HUES64 (cell line): ENCODE measurements around the gene ITIH5.

Experiments used
- H3K27ac ChIP-seq: 2 replicates; pipeline ENCODE4 v1.7.0; 2013; ENCODE audit warnings: low read depth, low read length, inconsistent platforms
- H3K27me3 ChIP-seq: 2 replicates; pipeline ENCODE4 v1.6.1; 2013; ENCODE audit warnings: mild to moderate bottlenecking, low read length; ENCODE audit not compliant: insufficient read depth
- H3K36me3 ChIP-seq: 2 replicates; pipeline ENCODE4 v1.6.1; 2013; ENCODE audit warnings: mild to moderate bottlenecking, low read length; ENCODE audit not compliant: insufficient read depth
- H3K4me1 ChIP-seq: 2 replicates; pipeline ENCODE4 v1.6.1; 2013; ENCODE audit warnings: mild to moderate bottlenecking, low read length, moderate library complexity; ENCODE audit not compliant: insufficient read depth
- H3K4me3 ChIP-seq: 2 replicates; pipeline ENCODE4 v1.5.1; 2013; ENCODE audit warnings: mild to moderate bottlenecking, low read length, moderate library complexity
- H3K9ac ChIP-seq: 2 replicates; pipeline ENCODE4 v1.6.1; 2013; ENCODE audit warnings: mild to moderate bottlenecking, low read depth, low read length
- H3K9me3 ChIP-seq: 2 replicates; pipeline ENCODE4 v1.6.1; 2013; ENCODE audit warnings: low read depth, low read length; ENCODE audit not compliant: insufficient read depth
- WGBS: fragments of 150-250, 120-280 bp; methylation state at CpG from one replicate; pipeline ENCODE4 v1.1.7; 2013; ENCODE audit warnings: missing lambda C conversion rate; 5-methylcytosine and 5-hydroxymethylcytosine counted together

The ITIH5 gene

DNA sequence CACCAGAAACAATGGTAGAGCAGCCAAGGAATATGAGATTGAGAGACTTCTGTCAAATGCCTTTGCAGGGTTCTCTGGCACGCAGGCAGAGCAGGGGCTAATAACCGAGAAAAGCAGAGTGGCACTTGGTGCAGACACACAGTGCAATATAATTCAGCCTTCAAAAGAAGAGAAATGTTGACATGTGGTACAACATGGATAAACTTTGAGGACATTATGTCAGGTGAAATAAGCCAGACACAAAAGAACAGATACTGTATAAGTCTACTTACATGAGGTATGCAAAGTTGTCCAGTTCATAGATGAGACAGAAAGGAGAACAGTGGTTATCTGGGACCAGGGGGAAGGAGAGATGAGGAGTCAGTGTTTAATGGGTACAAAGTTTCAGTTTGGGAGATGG lies 41.8 kb downstream of the ITIH5 start:
- no peak overlapping the region for H3K4me3 ChIP-seq
- H3K27ac ChIP-seq = no peak overlapping the region
- WGBS = 95% methylated on average over 2 of the region's 2 CpGs

DNA sequence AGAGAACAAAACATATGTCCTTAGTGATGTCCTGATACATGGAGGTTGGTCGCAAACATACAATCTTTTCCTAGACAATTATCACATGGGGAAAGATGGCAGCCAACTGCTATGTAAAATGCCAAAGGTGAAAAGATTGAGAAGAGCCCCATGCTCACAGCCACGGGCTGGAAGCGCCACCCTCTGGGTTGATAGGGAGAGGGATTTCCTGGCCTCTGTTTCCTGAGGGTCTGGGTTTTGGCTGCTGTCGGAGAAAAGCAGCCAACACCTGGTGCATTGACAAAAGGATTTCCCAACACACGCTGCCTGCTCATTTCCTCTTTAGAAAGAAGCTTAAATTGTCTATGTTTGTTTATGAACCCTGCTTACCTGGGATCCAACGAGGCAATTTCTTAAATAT lies 43.8 kb downstream of the ITIH5 start:
- Histone ChIP-seq H3K27ac (no peak overlapping the region), H3K9me3 (no peaks in the 10 kb centered on the region), H3K27me3 (no peaks in the 10 kb centered on the region), H3K36me3 (no peaks in the 10 kb centered on the region), H3K9ac (no peak overlapping the region), H3K4me3 (no peak overlapping the region), H3K4me1 (peaks cover 3% of the 10 kb centered on the region; the same call in 1 of the 2 replicates)
- WGBS = 31% methylated on average over 5 of the region's 6 CpGs

More for the DNA sequence above, 41.8 kb downstream of the ITIH5 start:
- H3K27me3 ChIP-seq = no peaks in the 10 kb centered on the region
- no peaks in the 10 kb centered on the region for H3K36me3 ChIP-seq
- no peak overlapping the region for H3K9ac ChIP-seq
- no peaks in the 10 kb centered on the region for H3K9me3 ChIP-seq
- H3K4me1 ChIP-seq = peaks cover 3% of the 10 kb centered on the region; the same call in 1 of the 2 replicates

DNA sequence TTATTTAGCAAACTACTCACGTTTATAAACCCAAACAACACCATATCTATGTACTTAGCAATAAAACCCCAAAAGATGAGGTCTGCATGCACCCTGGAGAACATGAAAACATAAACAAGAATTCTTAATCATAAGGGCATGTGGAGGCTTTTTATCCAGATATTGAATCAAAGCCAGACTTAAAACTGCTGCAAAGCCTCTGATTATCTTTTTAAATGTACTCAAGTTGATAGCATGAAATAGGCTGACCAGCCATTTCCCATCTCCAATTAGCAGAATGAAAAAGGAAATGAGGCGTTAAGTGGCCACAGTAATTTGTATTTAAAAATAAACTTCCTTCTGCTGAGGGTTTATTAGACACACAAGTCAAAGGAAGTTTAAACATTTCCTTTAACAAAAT lies 48.3 kb downstream of the ITIH5 start:
- no peak overlapping the region for H3K27ac ChIP-seq
- 88% methylated on average over 1 of the region's 2 CpGs for WGBS
- no peaks in the 10 kb centered on the region for H3K36me3 ChIP-seq
- no peaks in the 10 kb centered on the region for H3K9me3 ChIP-seq
- no peak overlapping the region for H3K9ac ChIP-seq
- H3K4me3 ChIP-seq = no peak overlapping the region
- peaks cover 3% of the 10 kb centered on the region; the same call in 1 of the 2 replicates for H3K4me1 ChIP-seq
- no peaks in the 10 kb centered on the region for H3K27me3 ChIP-seq

DNA sequence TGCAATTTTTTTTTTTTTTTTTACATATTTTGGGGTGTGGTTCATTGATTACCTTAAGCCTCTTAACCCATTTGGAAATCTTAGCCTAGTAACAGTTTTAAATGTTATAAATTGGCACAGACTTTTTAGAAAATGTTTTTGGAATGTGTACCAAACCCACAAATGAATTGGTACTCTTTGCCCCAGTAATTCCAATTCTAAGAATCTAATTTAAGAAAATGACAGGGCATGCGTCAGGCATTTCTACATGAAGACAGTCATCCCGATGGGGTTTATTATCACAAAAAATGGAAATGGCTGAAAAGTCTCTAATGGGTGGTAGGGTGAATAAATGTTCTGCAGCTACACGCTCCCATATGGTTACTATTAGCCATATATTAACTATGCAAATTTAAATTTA lies 54.9 kb downstream of the ITIH5 start:
- no peaks in the 10 kb centered on the region for H3K36me3 ChIP-seq
- H3K27ac ChIP-seq = no peak overlapping the region
- H3K9ac ChIP-seq = no peak overlapping the region
- 97% methylated on average over 2 of the region's 3 CpGs for WGBS
- no peak overlapping the region for H3K4me3 ChIP-seq
- H3K9me3 ChIP-seq = no peaks in the 10 kb centered on the region
- no peaks in the 10 kb centered on the region for H3K4me1 ChIP-seq
- H3K27me3 ChIP-seq = no peaks in the 10 kb centered on the region

DNA sequence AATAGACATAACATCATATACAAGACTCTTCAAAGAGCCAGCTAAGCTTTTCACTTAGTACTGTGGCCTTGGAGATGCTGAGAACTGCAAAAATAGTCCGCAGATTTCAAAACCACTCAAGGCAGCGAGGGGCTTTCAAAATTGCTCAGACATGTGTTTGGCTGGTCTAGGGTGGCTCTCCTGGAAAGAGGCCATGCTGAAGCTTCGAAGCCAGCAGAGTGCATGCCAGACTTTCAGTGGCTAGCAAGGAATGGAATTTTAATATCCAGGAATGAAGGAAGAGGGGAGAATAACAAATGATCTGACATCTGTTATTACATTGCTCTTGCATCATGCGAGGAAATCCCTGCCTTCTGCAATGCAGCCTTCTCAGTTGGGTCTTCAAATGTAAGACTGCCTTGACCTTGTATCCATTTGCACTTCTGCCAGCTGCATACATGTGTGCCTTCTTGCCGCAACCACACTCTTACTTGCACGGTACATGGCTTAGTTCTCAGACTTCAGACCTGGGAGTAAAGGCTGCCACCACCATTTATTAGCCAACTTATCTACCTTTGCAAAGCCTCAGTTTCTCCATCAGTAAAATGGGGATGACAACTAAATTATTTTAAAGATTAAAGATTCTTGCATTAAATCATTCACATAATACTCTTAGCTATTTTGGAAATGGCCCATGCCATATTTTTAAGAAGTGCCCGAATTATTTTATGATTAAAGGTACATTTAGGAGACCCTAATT lies 55.9 kb downstream of the ITIH5 start:
- Histone ChIP-seq H3K9me3 (no peaks in the 10 kb centered on the region), H3K27ac (no peak overlapping the region), H3K4me3 (no peak overlapping the region), H3K27me3 (no peaks in the 10 kb centered on the region), H3K4me1 (no peaks in the 10 kb centered on the region), H3K9ac (no peak overlapping the region), H3K36me3 (no peaks in the 10 kb centered on the region)
- 94% methylated on average over 7 of the region's 7 CpGs for WGBS

DNA sequence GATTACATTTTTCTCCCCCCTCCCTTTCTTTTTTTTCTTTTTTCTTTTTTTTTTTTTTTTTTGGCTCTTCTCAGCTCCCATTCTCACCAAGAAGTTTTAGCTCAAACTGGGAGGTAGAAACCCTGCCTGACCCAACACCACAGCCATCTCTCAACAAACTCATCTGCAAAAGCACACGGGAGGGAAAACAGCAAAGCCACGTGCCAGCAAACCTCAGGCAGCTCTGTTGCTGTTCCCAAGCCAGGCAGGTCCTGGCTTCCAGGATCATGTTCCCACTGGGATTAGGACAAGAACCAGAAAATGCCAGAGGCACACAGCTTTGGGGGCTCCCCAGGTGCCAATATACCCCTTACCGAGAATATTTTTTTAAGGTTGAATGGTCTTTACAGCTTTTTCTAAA lies 56.7 kb downstream of the ITIH5 start:
- H3K27ac ChIP-seq = no peak overlapping the region
- H3K4me1 ChIP-seq = no peaks in the 10 kb centered on the region
- H3K9me3 ChIP-seq = no peaks in the 10 kb centered on the region
- H3K4me3 ChIP-seq = no peak overlapping the region
- no peaks in the 10 kb centered on the region for H3K27me3 ChIP-seq
- no peak overlapping the region for H3K9ac ChIP-seq
- 74% methylated on average over 3 of the region's 3 CpGs for WGBS
- no peaks in the 10 kb centered on the region for H3K36me3 ChIP-seq

DNA sequence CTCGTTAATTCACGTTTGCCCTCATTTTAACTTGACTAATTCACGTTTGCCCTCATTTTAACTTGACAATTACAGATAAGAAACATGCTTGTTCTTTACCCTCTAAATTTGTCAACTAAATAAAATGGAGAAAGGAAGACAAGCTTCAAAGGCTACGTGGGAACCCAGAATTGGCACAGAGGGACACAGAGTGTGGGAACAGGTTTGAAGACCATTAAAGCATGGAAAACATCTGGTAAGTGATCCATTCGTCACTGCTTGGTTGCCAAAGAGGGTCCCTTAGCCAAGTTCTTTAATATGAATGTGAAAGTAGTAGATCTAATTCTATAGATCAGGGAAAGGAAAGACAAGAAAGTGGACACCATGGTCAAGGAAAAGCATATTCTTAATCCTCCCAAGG lies 57.2 kb downstream of the ITIH5 start:
- no peak overlapping the region for H3K27ac ChIP-seq
- H3K4me3 ChIP-seq = no peak overlapping the region
- no peaks in the 10 kb centered on the region for H3K36me3 ChIP-seq
- H3K9me3 ChIP-seq = no peaks in the 10 kb centered on the region
- 89% methylated on average over 5 of the region's 5 CpGs for WGBS
- no peaks in the 10 kb centered on the region for H3K4me1 ChIP-seq
- no peaks in the 10 kb centered on the region for H3K27me3 ChIP-seq
- no peak overlapping the region for H3K9ac ChIP-seq

DNA sequence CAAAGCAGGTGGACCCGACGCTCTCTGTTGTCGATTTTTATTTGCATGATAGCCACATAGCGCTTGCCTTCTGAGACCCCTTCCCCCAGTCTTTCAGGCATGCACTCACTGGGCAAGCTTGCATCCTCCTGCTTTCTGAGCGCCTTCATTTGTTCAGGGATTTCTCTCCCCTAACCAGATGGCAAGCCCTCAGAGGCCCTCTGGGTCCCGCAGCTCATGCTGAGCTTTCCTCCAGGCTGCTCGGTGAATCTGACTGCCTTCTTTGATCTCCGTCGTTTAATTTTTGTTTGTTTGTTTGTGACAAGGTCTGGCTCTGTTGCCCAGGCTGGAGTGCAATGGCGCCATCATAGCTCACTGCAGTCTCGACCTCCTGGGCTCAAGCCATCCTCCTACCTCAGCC lies 58.8 kb downstream of the ITIH5 start:
- no peaks in the 10 kb centered on the region for H3K4me1 ChIP-seq
- H3K9me3 ChIP-seq = no peaks in the 10 kb centered on the region
- no peak overlapping the region for H3K27ac ChIP-seq
- WGBS = 94% methylated on average over 11 of the region's 11 CpGs
- H3K9ac ChIP-seq = no peak overlapping the region
- no peak overlapping the region for H3K4me3 ChIP-seq
- no peaks in the 10 kb centered on the region for H3K27me3 ChIP-seq
- no peaks in the 10 kb centered on the region for H3K36me3 ChIP-seq

DNA sequence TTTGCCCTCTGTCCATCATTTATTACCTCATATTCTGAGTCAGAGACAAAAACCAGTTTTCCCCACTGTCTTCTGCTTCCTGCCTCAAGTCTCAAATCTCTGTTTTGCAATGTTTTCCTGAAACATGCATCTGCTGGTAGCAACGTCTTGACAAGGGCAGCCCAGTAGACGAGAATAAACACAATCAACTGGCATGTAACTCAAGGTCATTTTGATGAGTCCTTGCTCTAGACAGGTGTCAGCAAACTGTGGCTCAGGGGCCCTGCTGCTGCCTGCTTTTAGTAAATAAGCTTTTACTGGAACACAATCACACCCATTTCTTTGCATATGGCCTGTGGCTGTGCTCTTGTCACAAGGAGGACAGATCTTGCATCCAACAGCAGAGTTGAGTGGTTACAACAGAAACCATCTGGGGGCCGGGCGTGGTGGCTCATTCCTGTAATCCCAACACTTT lies 59.8 kb downstream of the ITIH5 start:
- no peak overlapping the region for H3K27ac ChIP-seq

DNA sequence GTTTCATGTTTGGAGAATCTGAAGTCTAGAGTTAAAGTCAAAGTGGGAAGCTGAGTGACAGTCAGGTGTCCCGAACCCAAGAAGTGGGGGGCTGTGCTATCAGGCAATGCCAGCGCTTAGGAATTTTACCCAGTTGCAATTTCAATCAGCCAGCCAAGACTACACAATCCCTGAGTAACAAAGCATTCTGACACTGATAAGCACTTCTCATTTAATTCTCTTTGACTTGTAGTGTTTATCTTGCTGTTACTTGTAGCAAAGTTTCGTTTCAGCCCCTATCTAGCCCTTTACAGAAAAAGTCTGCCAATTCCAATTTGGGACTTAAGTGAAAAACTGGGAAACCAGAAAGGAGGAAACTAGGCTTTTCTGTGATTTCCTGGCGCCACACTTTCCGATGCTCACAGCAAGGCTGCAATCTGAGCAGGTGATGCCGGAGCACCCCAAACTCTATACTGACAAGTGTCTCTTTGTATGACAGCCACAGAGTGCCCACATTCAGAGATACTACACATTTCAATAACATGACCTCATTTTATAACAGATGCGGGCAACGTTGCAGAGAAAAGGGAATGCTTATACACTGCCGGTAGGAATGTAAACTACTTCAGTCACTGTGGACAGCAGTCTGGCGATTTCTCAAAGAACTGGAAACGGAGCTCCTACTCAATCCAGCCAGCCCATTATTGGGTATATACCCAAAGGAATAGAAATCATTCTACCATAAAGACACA lies 61.0 kb downstream of the ITIH5 start:
- H3K4me3 ChIP-seq = no peak overlapping the region
- no peaks in the 10 kb centered on the region for H3K27me3 ChIP-seq
- WGBS = 88% methylated on average over 11 of the region's 11 CpGs
- H3K4me1 ChIP-seq = no peaks in the 10 kb centered on the region
- no peaks in the 10 kb centered on the region for H3K9me3 ChIP-seq
- H3K36me3 ChIP-seq = no peaks in the 10 kb centered on the region
- no peak overlapping the region for H3K9ac ChIP-seq
- no peak overlapping the region for H3K27ac ChIP-seq

More for the DNA sequence above, 59.8 kb downstream of the ITIH5 start:
- H3K9me3 ChIP-seq = no peaks in the 10 kb centered on the region
- H3K27me3 ChIP-seq = no peaks in the 10 kb centered on the region
- no peaks in the 10 kb centered on the region for H3K4me1 ChIP-seq
- no peaks in the 10 kb centered on the region for H3K36me3 ChIP-seq
- no peak overlapping the region for H3K4me3 ChIP-seq
- no peak overlapping the region for H3K9ac ChIP-seq
- 82% methylated on average over 4 of the region's 4 CpGs for WGBS

DNA sequence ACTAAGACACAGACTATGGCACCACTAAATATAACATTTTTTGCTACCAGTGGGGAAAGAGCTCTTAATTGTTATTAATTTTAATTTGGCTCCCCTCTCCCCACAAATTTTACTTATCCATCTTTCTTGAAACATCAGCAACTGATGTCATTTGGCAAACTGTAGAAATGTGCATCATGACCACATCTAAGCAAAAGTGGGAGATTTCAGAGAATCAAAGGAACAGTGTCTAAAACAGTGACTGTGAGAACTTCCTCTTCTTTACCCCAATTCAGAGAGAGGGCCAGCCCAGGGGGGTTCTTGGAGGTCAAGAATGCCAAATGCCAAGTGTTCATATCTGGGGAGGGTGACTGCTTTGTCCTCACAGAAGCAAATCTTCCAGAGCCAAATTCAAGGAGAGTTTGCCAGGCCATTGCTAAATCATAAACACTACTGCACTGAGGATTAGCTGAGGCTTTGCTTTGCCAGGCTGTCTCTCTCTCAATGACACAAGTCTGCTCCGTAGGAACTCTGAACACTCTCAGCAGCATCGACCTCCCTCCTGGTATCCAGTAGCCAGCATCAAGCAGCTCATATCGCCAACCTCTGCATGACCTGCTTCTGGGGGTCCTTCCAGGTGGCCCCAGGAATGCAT lies 65.6 kb downstream of the ITIH5 start:
- Histone ChIP-seq H3K9me3 (no peaks in the 10 kb centered on the region), H3K4me3 (no peak overlapping the region), H3K4me1 (no peaks in the 10 kb centered on the region), H3K27me3 (no peaks in the 10 kb centered on the region), H3K27ac (no peak overlapping the region), H3K9ac (no peak overlapping the region), H3K36me3 (no peaks in the 10 kb centered on the region)
- 90% methylated on average over 3 of the region's 3 CpGs for WGBS
